NCI-H2107 (cell line): ENCODE measurements around the gene PHC2.

Experiments
- DNase-seq: peaks from one replicate; lab custom pipeline; 2025; lab: John Stamatoyannopoulos, UW

PHC2 gene

GRCh38 chr1:33446590-33446989 is 15.7 kb upstream of the PHC2 start:
- no peak for DNase-seq

GRCh38 chr1:33445108-33445507 is 14.2 kb upstream of the PHC2 start:
- no peak for DNase-seq

- no peak for DNase-seq
These were observed 12.8 kb upstream of the PHC2 start for GRCh38 chr1:33443705-33444180.

- DNase-seq: no peak
These were observed 12.3 kb upstream of the PHC2 start for GRCh38 chr1:33443080-33443704.

GRCh38 chr1:33442141-33442540 is 11.2 kb upstream of the PHC2 start:
- no peak for DNase-seq

GRCh38 chr1:33441088-33441745 is 10.3 kb upstream of the PHC2 start:
- no peak for DNase-seq

- no peak for DNase-seq
These were observed 8.8 kb upstream of the PHC2 start for GRCh38 chr1:33439662-33440061.

- DNase-seq: no peak
These were observed 7.7 kb upstream of the PHC2 start for GRCh38 chr1:33438364-33439160.

- DNase-seq: no peak
These were observed 5.8 kb upstream of the PHC2 start for GRCh38 chr1:33436557-33437285.

- no peak for DNase-seq
These were observed 4.4 kb upstream of the PHC2 start for GRCh38 chr1:33435096-33435820.

GRCh38 chr1:33434363-33434750 is 3.5 kb upstream of the PHC2 start:
- no peak for DNase-seq

- DNase-seq: no peak
These were observed 2.8 kb upstream of the PHC2 start for GRCh38 chr1:33433509-33434362.

GRCh38 chr1:33429856-33430691 is 821 bp downstream of the PHC2 start:
- no peak for DNase-seq

- no peak for DNase-seq
These were observed 1.6 kb downstream of the PHC2 start for GRCh38 chr1:33429332-33429731.

GRCh38 chr1:33428661-33429060 is 2.2 kb downstream of the PHC2 start:
- DNase-seq: no peak

- no peak for DNase-seq
These were observed 4.0 kb downstream of the PHC2 start for GRCh38 chr1:33426916-33427315.

- DNase-seq: no peak
These were observed 5.0 kb downstream of the PHC2 start for GRCh38 chr1:33425900-33426299.

GRCh38 chr1:33424610-33425009 is 6.3 kb downstream of the PHC2 start:
- no peak for DNase-seq

GRCh38 chr1:33424205-33424604 is 6.7 kb downstream of the PHC2 start:
- DNase-seq: no peak
